H9 (cell line): ENCODE results near the gene GABBR2. TPM values are rescaled to one million over a fixed set of nuclear protein-coding genes. Genes with fewer than 3 reads are reported as not detected.

Experiments used
- DNase-seq: peaks from one replicate; pipeline ENCODE4 v3.0.0-alpha.2; 2017
- H2AFZ ChIP-seq: one replicate; pipeline ENCODE4 v1.6.1; 2013; ENCODE audit warnings: mild to moderate bottlenecking, low read length, control low read depth, moderate library complexity
- H2AK5ac ChIP-seq: 2 replicates; pipeline ENCODE4 v1.6.1; 2013; ENCODE audit warnings: low read length, control low read depth, mixed read lengths; ENCODE audit not compliant: insufficient read length
- H2BK120ac ChIP-seq: one replicate; pipeline ENCODE4 v1.6.1; 2013; ENCODE audit warnings: low read depth, mild to moderate bottlenecking, low read length, control low read depth, inconsistent platforms; ENCODE audit not compliant: poor library complexity, severe bottlenecking
- H2BK12ac ChIP-seq: 2 replicates; pipeline ENCODE4 v1.6.1; 2013; ENCODE audit warnings: low read length, control low read depth, mixed read lengths, low read depth; ENCODE audit not compliant: insufficient read length
- H2BK15ac ChIP-seq: 2 replicates; pipeline ENCODE4 v1.6.1; 2013; ENCODE audit warnings: low read depth, low read length, control low read depth
- H2BK20ac ChIP-seq: one replicate; pipeline ENCODE4 v1.6.1; 2013; ENCODE audit warnings: low read depth, mild to moderate bottlenecking, low read length, control low read depth, inconsistent platforms; ENCODE audit not compliant: poor library complexity, severe bottlenecking
- H2BK5ac ChIP-seq: 2 replicates; pipeline ENCODE4 v1.6.1; 2013; ENCODE audit warnings: low read length, control low read depth, mixed read lengths; ENCODE audit not compliant: insufficient read length
- H3K14ac ChIP-seq: 2 replicates; pipeline ENCODE4 v1.6.1; 2013; ENCODE audit warnings: low read length, control low read depth; ENCODE audit not compliant: insufficient read depth
- H3K18ac ChIP-seq: 2 replicates; pipeline ENCODE4 v1.6.1; 2013; ENCODE audit warnings: low read depth, mild to moderate bottlenecking, mixed read lengths, low read length, control low read depth; ENCODE audit not compliant: insufficient read length
- H3K23ac ChIP-seq: 2 replicates; pipeline ENCODE4 v1.6.1; 2013; ENCODE audit warnings: low read length, control low read depth, mixed read lengths, low read depth; ENCODE audit not compliant: insufficient read length
- H3K23me2 ChIP-seq: 2 replicates; pipeline ENCODE4 v1.6.1; 2013; ENCODE audit warnings: low read depth, mild to moderate bottlenecking, mixed read lengths, low read length, control low read depth; ENCODE audit not compliant: insufficient read length, poor library complexity, severe bottlenecking
- H3K27ac ChIP-seq: 2 replicates; pipeline ENCODE4 v1.5.1; 2013; ENCODE audit warnings: low read length, control low read depth, mixed read lengths, low read depth; ENCODE audit not compliant: insufficient read length
- H3K27me3 ChIP-seq: 2 replicates; pipeline ENCODE4 v1.6.1; 2013; ENCODE audit warnings: low read length, control low read depth, inconsistent platforms; ENCODE audit not compliant: insufficient read depth
- H3K4ac ChIP-seq: 2 replicates; pipeline ENCODE4 v1.6.1; 2013; ENCODE audit warnings: low read depth, mild to moderate bottlenecking, control low read depth, inconsistent platforms, low read length, moderate library complexity
- H3K4me1 ChIP-seq: 2 replicates; pipeline ENCODE4 v1.6.1; 2013; ENCODE audit warnings: low read length, control low read depth, inconsistent platforms; ENCODE audit not compliant: insufficient read depth
- H3K4me2 ChIP-seq: 2 replicates; pipeline ENCODE4 v1.6.1; 2013; ENCODE audit warnings: low read length, control low read depth, mixed read lengths; ENCODE audit not compliant: insufficient read length, insufficient read depth
- H3K56ac ChIP-seq: 2 replicates; pipeline ENCODE4 v1.6.1; 2013; ENCODE audit warnings: low read depth, mild to moderate bottlenecking, mixed read lengths, low read length, control low read depth; ENCODE audit not compliant: insufficient read length
- H3K79me1 ChIP-seq: 2 replicates; pipeline ENCODE4 v1.6.1; 2013; ENCODE audit warnings: low read depth, mild to moderate bottlenecking, moderate library complexity, low read length, control low read depth, inconsistent platforms; ENCODE audit not compliant: insufficient read depth, poor library complexity, severe bottlenecking
- H3K79me2 ChIP-seq: 2 replicates; pipeline ENCODE4 v1.6.1; 2013; ENCODE audit warnings: low read length, control low read depth, inconsistent platforms; ENCODE audit not compliant: insufficient read depth
- H3K9ac ChIP-seq: 2 replicates; pipeline ENCODE4 v1.6.1; 2013; ENCODE audit warnings: low read length, control low read depth, mixed read lengths; ENCODE audit not compliant: insufficient read length; ENCODE audit errors: extremely low read depth
- H3K9me3 ChIP-seq: one replicate; pipeline ENCODE4 v1.6.1; 2013; ENCODE audit warnings: low read depth, low read length, inconsistent platforms; ENCODE audit not compliant: control insufficient read depth
- H3T11ph ChIP-seq: one replicate; pipeline ENCODE4 v1.6.1; 2013; ENCODE audit warnings: mild to moderate bottlenecking, low read length, control low read depth, inconsistent platforms
- H4K20me1 ChIP-seq: one replicate; pipeline ENCODE4 v1.6.1; 2013; ENCODE audit not compliant: control insufficient read depth, insufficient read length, insufficient read depth
- H4K5ac ChIP-seq: 2 replicates; pipeline ENCODE4 v1.6.1; 2013; ENCODE audit warnings: low read depth, mild to moderate bottlenecking, mixed read lengths, low read length, control low read depth; ENCODE audit not compliant: insufficient read length
- H4K8ac ChIP-seq: replicated peaks from 2 replicates; pipeline ENCODE4 v1.6.1; 2013; ENCODE audit warnings: low read length, control low read depth, mixed read lengths, low read depth; ENCODE audit not compliant: insufficient read length
- H4K91ac ChIP-seq: 2 replicates; pipeline ENCODE4 v1.6.1; 2013; ENCODE audit warnings: low read depth, mild to moderate bottlenecking, moderate library complexity, mixed read lengths, low read length, control low read depth; ENCODE audit not compliant: insufficient read length
- H3K27ac Mint-ChIP-seq, 3 experiments: 2 replicates in 2 of 3; 3 replicates in 1 of 3; pipeline ENCODE4 v1.8.0; 2020 to 2021; ENCODE audit warnings: mixed read lengths in 3 of 3, mild to moderate bottlenecking in 1 of 3, moderate library complexity in 1 of 3
- H3K27me3 Mint-ChIP-seq: 2 replicates; pipeline ENCODE4 v1.8.0; 2021; ENCODE audit warnings: low read depth, mild to moderate bottlenecking, moderate library complexity, mixed read lengths
- H3K36me3 Mint-ChIP-seq, 3 experiments: 2 replicates in 2 of 3; 3 replicates in 1 of 3; pipeline ENCODE4 v1.8.0; 2020 to 2021; ENCODE audit warnings: low read depth in 3 of 3, mixed read lengths in 3 of 3; ENCODE audit not compliant: insufficient read depth in 1 of 3
- H3K4me1 Mint-ChIP-seq, 2 experiments: 2 replicates each; pipeline ENCODE4 v1.8.0; 2020; ENCODE audit warnings: mixed read lengths in 2 of 2
- H3K4me3 Mint-ChIP-seq, 2 experiments: 2 replicates in 1 of 2; 3 replicates in 1 of 2; pipeline ENCODE4 v1.8.0; 2020 to 2021; ENCODE audit warnings: mild to moderate bottlenecking in 2 of 2, mixed read lengths in 2 of 2, moderate library complexity in 1 of 2
- H3K9me3 Mint-ChIP-seq, 2 experiments: 2 replicates in 1 of 2; 3 replicates in 1 of 2; pipeline ENCODE4 v1.8.0; 2020; ENCODE audit warnings: mild to moderate bottlenecking in 2 of 2, mixed read lengths in 2 of 2, moderate library complexity in 1 of 2
- WGBS: extraction: QIAGEN DNeasy Blood & Tissue Kit; methylation state at CpG from one replicate; pipeline ENCODE4 v1.1.7; 2013; ENCODE audit warnings: missing lambda C conversion rate, low lambda C conversion rate, mixed read lengths; ENCODE audit not compliant: insufficient read length; ENCODE audit errors: extremely low coverage; 5-methylcytosine and 5-hydroxymethylcytosine counted together
- total RNA-seq: library from RNA; stranded (reverse); gene quantifications from 2 replicates; pipeline ENCODE4 v1.2.1, GENCODE V29; 2021
- TF ChIP-seq, protein P1 (sequence below): fragments of 200-600 bp; sonication (generic); conservative IDR thresholded peaks from 3 replicates; pipeline ENCODE4 v1.8.0; 2021; ENCODE audit warnings: antibody characterized with exemption, mild to moderate bottlenecking

GABBR2 gene
- total RNA-seq, 1 experiment from 2014 or later = 0.66 TPM

DNA sequence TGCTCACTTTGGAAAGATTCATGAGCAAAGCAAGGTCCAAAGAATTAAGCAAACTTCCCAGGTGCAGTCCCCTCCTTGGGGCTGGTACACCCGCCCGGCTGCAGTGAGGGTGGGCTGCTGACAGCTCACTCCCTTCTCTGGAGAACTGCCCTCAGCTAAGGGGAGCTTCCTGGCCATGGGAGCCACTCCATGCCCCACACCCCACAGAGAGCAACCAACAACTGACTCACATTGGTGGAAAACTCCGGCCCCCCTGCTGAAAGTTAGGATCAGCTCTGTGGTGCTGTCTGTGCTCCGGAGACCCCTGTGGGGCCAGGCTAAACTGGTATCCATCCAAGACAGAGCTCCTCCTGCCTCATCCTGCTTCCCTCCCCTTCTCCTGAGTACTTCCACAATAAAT, 223.0 kb downstream of the GABBR2 start:
- peaks cover 9% of the 10 kb centered on the region for H3K27me3 Mint-ChIP-seq
- H3K27ac ChIP-seq = no peak overlapping the region
- no peak overlapping the region for H4K8ac ChIP-seq
- no peaks in the 10 kb centered on the region; a peak in 1 of 7 replicates for H3K36me3 Mint-ChIP-seq
- H3K23ac ChIP-seq = no peak overlapping the region
- H3K18ac ChIP-seq = no peak overlapping the region
- no peaks in the 10 kb centered on the region for H3K79me1 ChIP-seq
- H3K79me2 ChIP-seq = no peaks in the 10 kb centered on the region
- no peak overlapping the region for H3T11ph ChIP-seq
- H3K9ac ChIP-seq = no peak overlapping the region
- no peak overlapping the region for H2BK5ac ChIP-seq
- TF ChIP-seq, protein P1, sequence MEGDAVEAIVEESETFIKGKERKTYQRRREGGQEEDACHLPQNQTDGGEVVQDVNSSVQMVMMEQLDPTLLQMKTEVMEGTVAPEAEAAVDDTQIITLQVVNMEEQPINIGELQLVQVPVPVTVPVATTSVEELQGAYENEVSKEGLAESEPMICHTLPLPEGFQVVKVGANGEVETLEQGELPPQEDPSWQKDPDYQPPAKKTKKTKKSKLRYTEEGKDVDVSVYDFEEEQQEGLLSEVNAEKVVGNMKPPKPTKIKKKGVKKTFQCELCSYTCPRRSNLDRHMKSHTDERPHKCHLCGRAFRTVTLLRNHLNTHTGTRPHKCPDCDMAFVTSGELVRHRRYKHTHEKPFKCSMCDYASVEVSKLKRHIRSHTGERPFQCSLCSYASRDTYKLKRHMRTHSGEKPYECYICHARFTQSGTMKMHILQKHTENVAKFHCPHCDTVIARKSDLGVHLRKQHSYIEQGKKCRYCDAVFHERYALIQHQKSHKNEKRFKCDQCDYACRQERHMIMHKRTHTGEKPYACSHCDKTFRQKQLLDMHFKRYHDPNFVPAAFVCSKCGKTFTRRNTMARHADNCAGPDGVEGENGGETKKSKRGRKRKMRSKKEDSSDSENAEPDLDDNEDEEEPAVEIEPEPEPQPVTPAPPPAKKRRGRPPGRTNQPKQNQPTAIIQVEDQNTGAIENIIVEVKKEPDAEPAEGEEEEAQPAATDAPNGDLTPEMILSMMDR = no peak
- H2BK15ac ChIP-seq = no peak overlapping the region
- H2BK20ac ChIP-seq = no peak overlapping the region
- H3K4me1 Mint-ChIP-seq = peaks cover 3 to 11% of the 10 kb centered on the region in 2 experiments; a peak in 3 of 4 replicates
- no peaks in the 10 kb centered on the region; a peak in 1 of 5 replicates for H3K9me3 Mint-ChIP-seq
- H2BK120ac ChIP-seq = no peak overlapping the region
- H4K20me1 ChIP-seq = no peaks in the 10 kb centered on the region
- no peak overlapping the region for H4K91ac ChIP-seq
- no peak overlapping the region for H2BK12ac ChIP-seq
- H3K27me3 ChIP-seq = 0 out of 2 replicates have a peak, but pooled peaks cover 1% of the 10 kb centered on the region
- H2AK5ac ChIP-seq = no peak overlapping the region
- no peak overlapping the region for H4K5ac ChIP-seq
- WGBS = no CpG with 5 or more reads among the region's 4 CpGs
- H3K4me3 Mint-ChIP-seq = no peak overlapping the region
- H3K27ac Mint-ChIP-seq = peak overlapping the region in 1 of 3 experiments; percentile 70; a peak in 1 of 7 replicates
- H2AFZ ChIP-seq = no peak overlapping the region
- no peaks in the 10 kb centered on the region for H3K9me3 ChIP-seq
- no peak overlapping the region for H3K14ac ChIP-seq
- no peak overlapping the region for H3K4ac ChIP-seq
- H3K4me2 ChIP-seq = no peak overlapping the region
- DNase-seq = no peak
- no peaks in the 10 kb centered on the region for H3K23me2 ChIP-seq
- no peak overlapping the region for H3K56ac ChIP-seq
- no peaks in the 10 kb centered on the region for H3K4me1 ChIP-seq
